ENCODE measurements around the gene FSIP1.

FSIP1 gene

DNA sequence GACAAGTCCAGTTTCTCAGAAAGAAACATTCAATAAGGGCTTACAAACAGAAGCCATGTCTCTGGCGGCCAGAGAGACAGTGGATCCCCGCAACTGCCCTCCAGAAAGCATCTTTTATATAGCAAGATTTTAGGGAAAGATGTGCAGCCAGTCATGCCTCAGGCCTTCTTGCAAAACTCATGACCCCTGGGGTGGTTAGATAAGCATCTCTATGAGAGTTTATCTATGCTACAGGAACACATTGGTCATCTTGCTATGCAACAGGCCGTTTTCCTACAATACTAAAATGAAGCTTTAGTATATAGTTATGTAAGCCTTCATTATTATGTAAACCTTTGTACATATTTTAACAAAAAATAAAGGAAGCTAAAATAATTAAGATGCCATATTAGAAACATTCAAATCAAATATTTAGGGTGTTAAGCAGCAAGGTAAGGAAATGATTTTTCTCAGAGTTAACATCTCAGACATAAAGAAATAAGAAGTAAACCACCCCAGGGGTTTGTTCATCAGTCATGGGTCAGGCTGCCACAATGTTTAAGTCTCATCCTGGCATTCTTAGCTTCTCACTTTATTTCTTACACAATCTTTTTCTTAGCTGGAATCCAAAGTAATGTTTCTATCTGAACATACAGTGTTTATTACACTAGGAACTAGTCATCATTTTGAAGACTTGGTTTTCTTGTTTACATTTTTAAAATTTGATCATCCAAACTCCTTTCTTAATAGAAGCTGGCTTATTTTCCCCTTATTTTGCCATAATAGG, 6.3 kb upstream of the FSIP1 start:
- TF ChIP-seq, protein P1, sequence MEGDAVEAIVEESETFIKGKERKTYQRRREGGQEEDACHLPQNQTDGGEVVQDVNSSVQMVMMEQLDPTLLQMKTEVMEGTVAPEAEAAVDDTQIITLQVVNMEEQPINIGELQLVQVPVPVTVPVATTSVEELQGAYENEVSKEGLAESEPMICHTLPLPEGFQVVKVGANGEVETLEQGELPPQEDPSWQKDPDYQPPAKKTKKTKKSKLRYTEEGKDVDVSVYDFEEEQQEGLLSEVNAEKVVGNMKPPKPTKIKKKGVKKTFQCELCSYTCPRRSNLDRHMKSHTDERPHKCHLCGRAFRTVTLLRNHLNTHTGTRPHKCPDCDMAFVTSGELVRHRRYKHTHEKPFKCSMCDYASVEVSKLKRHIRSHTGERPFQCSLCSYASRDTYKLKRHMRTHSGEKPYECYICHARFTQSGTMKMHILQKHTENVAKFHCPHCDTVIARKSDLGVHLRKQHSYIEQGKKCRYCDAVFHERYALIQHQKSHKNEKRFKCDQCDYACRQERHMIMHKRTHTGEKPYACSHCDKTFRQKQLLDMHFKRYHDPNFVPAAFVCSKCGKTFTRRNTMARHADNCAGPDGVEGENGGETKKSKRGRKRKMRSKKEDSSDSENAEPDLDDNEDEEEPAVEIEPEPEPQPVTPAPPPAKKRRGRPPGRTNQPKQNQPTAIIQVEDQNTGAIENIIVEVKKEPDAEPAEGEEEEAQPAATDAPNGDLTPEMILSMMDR (IDR thresholded peaks at IDR 0.05; ENCODE audit: control insufficient read depth, insufficient read depth, low read depth, low read length, missing control alignments), result no peak
- DNase-seq (ENCODE audit: low read depth), result no peak
- H3K4me3 ChIP-seq (ENCODE audit: control insufficient read depth, low read depth, low read length), result no peak overlapping the region

DNA sequence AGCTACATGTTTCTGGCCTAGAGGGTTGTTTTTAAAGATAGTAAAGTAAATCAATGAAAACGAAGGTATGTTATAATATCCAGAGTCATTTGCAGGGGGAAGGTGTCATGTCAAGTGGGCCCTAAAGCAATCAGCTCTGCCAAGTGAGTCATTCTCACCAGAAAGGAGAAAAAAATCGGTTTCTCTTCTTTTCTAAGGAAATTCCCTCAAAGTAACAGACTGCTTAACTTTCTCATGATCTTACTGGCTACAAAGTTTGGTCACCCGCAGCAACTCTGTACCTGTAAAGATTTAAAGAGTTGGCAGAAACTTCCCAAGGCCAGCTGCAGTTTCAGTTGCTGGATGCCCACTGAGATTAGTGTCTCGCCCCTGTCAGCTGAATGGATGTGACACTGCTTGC, 5.5 kb upstream of the FSIP1 start:
- TF ChIP-seq, protein P1 (IDR thresholded peaks at IDR 0.05; ENCODE audit: control insufficient read depth, insufficient read depth, low read depth, low read length, missing control alignments), result no peak
- no peak for DNase-seq (ENCODE audit: low read depth)
- no peak overlapping the region for H3K4me3 ChIP-seq (ENCODE audit: control insufficient read depth, low read depth, low read length)

DNA sequence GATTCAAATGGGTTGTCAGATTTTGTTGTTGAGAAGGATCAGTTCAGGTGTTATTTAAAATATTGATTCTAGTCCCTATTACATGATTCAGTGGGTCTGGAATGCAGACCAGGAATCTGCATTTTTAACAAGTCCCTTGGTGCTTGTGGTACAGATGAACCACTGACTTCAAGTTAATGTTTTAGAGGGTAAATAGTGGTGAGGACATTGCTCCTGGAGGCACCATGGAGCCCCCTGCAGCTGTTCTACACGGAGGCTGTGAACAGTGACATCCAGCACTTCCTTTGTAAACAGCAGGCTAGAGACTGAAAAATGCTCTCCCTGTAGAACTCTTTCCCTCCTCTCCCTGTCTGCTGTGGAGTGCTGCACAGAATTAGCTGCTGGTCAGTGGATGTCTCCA, 4.8 kb upstream of the FSIP1 start:
- DNase-seq (ENCODE audit: low read depth), result no peak
- H3K4me3 ChIP-seq (ENCODE audit: control insufficient read depth, low read depth, low read length), result no peak overlapping the region
- TF ChIP-seq, protein P1 (IDR thresholded peaks at IDR 0.05; ENCODE audit: control insufficient read depth, insufficient read depth, low read depth, low read length, missing control alignments), result no peak

DNA sequence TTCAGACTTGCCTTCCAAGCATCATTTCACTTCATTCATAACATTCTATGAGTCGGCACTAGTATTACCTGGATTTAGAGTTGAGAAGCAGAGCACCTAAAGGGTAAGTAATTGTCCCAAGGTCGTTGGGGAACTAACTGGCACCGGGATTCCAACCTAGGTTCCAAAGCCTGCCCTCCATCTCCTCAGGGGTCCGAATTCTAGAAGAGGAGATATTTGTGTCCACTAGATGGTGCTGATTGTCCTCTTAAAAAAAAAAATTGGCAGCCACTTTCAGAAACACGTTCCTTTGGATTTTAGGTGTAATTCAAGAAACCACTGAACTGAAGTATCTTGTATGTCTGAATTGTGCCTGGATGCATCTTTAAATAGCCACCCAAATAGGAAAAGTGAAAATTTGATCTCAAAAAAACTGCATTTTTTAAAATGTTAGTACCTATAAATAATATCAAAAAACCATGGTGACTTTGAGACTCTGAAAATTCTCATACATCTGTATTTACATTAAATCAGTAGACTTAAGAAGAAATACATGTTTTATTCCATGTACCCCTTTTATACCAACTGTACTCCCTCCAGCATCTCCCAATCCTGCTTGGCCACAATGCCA, 3.9 kb upstream of the FSIP1 start:
- no peak for DNase-seq (ENCODE audit: low read depth)
- TF ChIP-seq, protein P1 (IDR thresholded peaks at IDR 0.05; ENCODE audit: control insufficient read depth, insufficient read depth, low read depth, low read length, missing control alignments), result peak; percentile 52
- H3K4me3 ChIP-seq (ENCODE audit: control insufficient read depth, low read depth, low read length), result no peak overlapping the region

DNA sequence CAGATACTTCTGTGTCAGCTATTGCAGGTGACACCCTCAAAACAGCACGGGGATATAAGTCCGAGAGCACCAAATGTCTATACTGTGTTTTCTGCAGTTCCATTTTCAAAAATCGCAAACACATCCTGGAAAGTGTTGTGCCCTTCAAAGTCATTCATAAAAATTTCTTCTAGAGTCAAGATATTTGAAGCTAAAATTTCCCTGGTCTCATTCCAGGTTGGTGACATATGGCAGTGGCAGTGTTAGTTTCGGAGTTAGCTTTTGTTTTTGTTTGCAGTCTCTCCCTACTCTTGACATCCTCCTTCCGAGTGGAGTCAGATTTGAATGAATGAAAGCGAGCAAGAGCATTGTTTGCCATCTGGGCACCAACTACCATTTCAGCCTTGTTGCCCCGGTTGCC, 3.2 kb upstream of the FSIP1 start:
- TF ChIP-seq, protein P1 (IDR thresholded peaks at IDR 0.05; ENCODE audit: control insufficient read depth, insufficient read depth, low read depth, low read length, missing control alignments), result no peak
- DNase-seq (ENCODE audit: low read depth), result no peak

DNA sequence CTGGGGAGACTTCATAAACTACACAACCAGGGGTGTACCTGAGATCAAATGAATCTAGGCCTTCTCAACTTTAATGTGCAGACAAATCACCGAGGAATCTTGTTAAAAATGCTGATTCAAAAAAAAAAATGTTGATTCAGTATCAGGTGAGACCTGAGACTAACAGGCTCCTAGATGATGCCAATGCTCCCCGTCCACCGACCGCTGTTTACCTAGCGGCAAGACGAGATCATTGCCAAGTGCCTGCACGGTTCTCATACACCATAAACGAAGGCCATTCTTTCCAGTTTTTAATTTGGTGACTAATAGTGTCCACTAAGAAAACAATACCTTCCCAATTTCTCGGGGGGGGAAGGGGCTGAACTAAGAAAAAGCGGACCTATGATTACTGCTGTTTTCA, 2.5 kb upstream of the FSIP1 start:
- H3K4me3 ChIP-seq (ENCODE audit: control insufficient read depth, low read depth, low read length), result no peak overlapping the region
- TF ChIP-seq, protein P1 (IDR thresholded peaks at IDR 0.05; ENCODE audit: control insufficient read depth, insufficient read depth, low read depth, low read length, missing control alignments), result no peak
- no peak for DNase-seq (ENCODE audit: low read depth)

More for the DNA sequence above, 3.2 kb upstream of the FSIP1 start:
- no peak overlapping the region for H3K4me3 ChIP-seq (ENCODE audit: control insufficient read depth, low read depth, low read length)
